ENCODE data around the gene TSGA10. TPM values are rescaled to one million over a fixed set of nuclear protein-coding genes. Genes with fewer than 3 reads are reported as not detected.
A peak's percentile ranks its signal among the peaks of the same experiment; 100 is the strongest.

TSGA10 gene
- total RNA-seq, 2 donors from 2014 or later, result 15.0 to 17.1 TPM

DNA sequence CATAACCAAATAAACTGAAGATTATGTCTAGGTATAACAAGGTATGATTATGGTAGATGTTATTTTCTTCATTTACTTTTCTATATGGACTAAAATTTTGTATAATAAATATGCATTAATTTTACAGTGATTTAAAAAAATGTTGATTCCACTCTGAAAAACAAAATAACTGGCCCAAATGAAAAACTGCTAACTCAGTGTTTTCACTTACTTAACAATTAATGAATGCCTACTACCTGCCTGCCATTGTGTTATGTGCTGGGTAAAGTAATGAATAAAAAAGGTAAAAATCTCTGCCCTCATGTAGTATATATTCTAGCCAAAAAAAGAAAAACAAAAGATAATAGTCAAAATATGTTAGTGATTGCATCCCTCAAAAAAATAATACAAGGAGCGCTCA is 42.8 kb downstream of the TSGA10 start:
- no peaks in the 10 kb centered on the region for H3K9me3 ChIP-seq
- no peaks in the 10 kb centered on the region for H3K36me3 ChIP-seq (replicated peaks in 1 of 2; ENCODE audit: insufficient read depth in 1 of 2, low read depth in 2 of 2)
- ATAC-seq (no peak), DNase-seq (no peak)
- H3K27me3 ChIP-seq, result no peaks in the 10 kb centered on the region
- TF ChIP-seq CTCF (IDR thresholded peaks at IDR 0.05), result no peak
- H3K27ac ChIP-seq, result no peak overlapping the region
- H3K4me3 ChIP-seq, result no peak overlapping the region
- 80 to 90% methylated on average over 1 of the region's 1 CpG for WGBS, 2 donors
- H3K4me1 ChIP-seq, result no peaks in the 10 kb centered on the region
- intact Hi-C loops (cut with DNase I), result no loop called here

GRCh38 chr2:99111236-99111635 is 43.5 kb downstream of the TSGA10 start:
- no peaks in the 10 kb centered on the region for H3K4me1 ChIP-seq
- WGBS, 2 donors, result 53 to 68% methylated on average over 2 of the region's 2 CpGs
- intact Hi-C loops (cut with DNase I), result no loop called here
- ATAC-seq, result no peak
- no peak overlapping the region for H3K4me3 ChIP-seq
- no peaks in the 10 kb centered on the region for H3K9me3 ChIP-seq
- H3K36me3 ChIP-seq (replicated peaks in 1 of 2; ENCODE audit: insufficient read depth in 1 of 2, low read depth in 2 of 2), result no peaks in the 10 kb centered on the region
- H3K27ac ChIP-seq, result no peak overlapping the region
- DNase-seq, result no peak
- TF ChIP-seq POLR2A (IDR thresholded peaks at IDR 0.05) (no peak), CTCF (IDR thresholded peaks at IDR 0.05) (no peak)
- H3K27me3 ChIP-seq, result no peaks in the 10 kb centered on the region

DNA sequence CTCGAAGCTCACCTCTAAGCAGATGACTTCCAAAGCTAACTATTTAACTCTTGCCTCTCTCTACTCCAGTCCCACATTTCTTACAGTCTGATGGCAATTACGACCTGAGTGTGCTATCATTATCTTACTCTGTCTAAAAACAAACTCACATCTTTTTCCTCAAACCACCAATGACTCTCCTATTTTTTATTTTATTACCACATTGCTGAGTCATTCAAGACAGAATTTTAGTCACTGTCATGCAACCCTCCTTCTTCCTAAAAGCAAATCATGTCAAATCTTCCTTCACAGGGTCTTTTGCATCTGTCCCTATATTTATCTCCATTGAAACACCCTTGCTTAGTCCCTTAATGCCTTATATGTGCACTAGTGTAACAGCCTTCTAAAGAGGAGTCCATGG is 47.8 kb downstream of the TSGA10 start:
- Histone ChIP-seq H3K27me3 (no peaks in the 10 kb centered on the region), H3K4me1 (no peaks in the 10 kb centered on the region), H3K9me3 (no peaks in the 10 kb centered on the region), H3K36me3 (replicated peaks in 1 of 2; ENCODE audit: insufficient read depth in 1 of 2, low read depth in 2 of 2) (no peaks in the 10 kb centered on the region), H3K4me3 (no peak overlapping the region), H3K27ac (no peak overlapping the region)
- DNase-seq (no peak), ATAC-seq (no peak)
- 67 to 74% methylated on average over 2 of the region's 2 CpGs for WGBS, 2 donors
- intact Hi-C loops (cut with DNase I), result no loop called here
- TF ChIP-seq CTCF (IDR thresholded peaks at IDR 0.05) (no peak), POLR2A (IDR thresholded peaks at IDR 0.05) (no peak)

DNA sequence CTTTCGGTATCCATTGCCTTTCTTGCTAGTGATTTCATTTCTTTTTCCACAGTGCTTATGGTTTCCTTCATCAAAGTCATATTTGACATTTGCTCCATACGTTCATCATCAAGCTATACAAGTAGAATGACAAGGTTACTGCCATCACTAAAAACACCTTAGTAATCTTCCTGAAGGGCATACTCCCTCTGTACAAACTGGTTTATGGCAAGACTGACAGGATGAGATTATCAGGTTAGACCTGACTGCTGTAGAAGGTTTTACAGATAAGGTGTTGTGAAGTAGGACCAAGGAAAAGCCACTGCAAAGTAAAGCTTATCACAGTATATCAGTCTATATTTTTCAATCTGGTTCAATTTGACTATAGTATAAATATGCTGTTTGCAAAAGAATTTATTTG is 50.7 kb downstream of the TSGA10 start:
- Histone ChIP-seq H3K36me3 (replicated peaks in 1 of 2; ENCODE audit: insufficient read depth in 1 of 2, low read depth in 2 of 2) (no peaks in the 10 kb centered on the region), H3K27me3 (no peaks in the 10 kb centered on the region), H3K4me3 (no peak overlapping the region), H3K9me3 (no peaks in the 10 kb centered on the region), H3K27ac (no peak overlapping the region), H3K4me1 (no peaks in the 10 kb centered on the region)
- TF ChIP-seq CTCF (IDR thresholded peaks at IDR 0.05) (no peak), POLR2A (IDR thresholded peaks at IDR 0.05) (no peak)
- WGBS, 2 donors, result 73 to 74% methylated on average over 2 of the region's 2 CpGs
- intact Hi-C loops (cut with DNase I), result no loop called here
- ATAC-seq (no peak), DNase-seq (no peak)

DNA sequence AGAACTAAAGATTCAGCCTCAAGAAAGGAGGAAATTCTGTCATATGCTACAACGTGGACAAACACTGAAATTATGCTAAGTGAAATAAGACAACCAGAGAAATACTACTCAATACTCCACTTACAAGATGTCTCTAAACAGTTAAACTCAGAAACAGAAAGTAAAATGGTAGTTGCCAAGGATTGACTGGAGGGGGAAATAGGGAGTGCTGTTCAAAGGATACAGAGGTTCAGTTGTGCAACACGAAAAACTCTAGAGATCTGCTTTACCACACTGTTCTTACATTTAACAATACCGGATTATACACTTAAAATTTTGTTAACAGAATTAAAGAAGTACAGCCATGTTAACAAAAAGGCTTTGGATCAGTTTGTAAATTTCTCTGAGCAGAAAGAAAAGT is 53.0 kb downstream of the TSGA10 start:
- H3K27me3 ChIP-seq, result no peaks in the 10 kb centered on the region
- 27 to 35% methylated on average over 3 of the region's 3 CpGs for WGBS, 2 donors
- ATAC-seq (peak; percentile 52), DNase-seq (no peak)
- H3K4me3 ChIP-seq, result no peak overlapping the region
- H3K4me1 ChIP-seq, result no peaks in the 10 kb centered on the region
- H3K9me3 ChIP-seq, result no peaks in the 10 kb centered on the region
- TF ChIP-seq POLR2A (IDR thresholded peaks at IDR 0.05) (no peak), CTCF (IDR thresholded peaks at IDR 0.05) (peak in 1 of 7 experiments; percentile 3)
- no peaks in the 10 kb centered on the region for H3K36me3 ChIP-seq (replicated peaks in 1 of 2; ENCODE audit: insufficient read depth in 1 of 2, low read depth in 2 of 2)
- H3K27ac ChIP-seq, result no peak overlapping the region
- intact Hi-C loops (cut with DNase I), result no loop called here

Data from body of pancreas (tissue), 4 donors.